ENCODE measurements around the gene GDF10. TPM values are rescaled to one million over a fixed set of nuclear protein-coding genes. Genes with fewer than 3 reads are reported as not detected.

GDF10 gene
- polyA plus RNA-seq, 1 donor from 2014 or later, result 0.66 TPM

- TF ChIP-seq MXI1 (conservative IDR thresholded peaks at IDR 0.05; ENCODE audit: poor library complexity, severe bottlenecking), result no peak
- TF ChIP-seq CTCF (IDR thresholded peaks at IDR 0.05; ENCODE audit: poor library complexity, severe bottlenecking), result no peak
- TF ChIP-seq REST (IDR thresholded peaks at IDR 0.05; ENCODE audit: borderline replicate concordance), result no peak
- no peak for TF ChIP-seq SMC3 (conservative IDR thresholded peaks at IDR 0.05; ENCODE audit: poor library complexity)
- no peak for TF ChIP-seq TAF1 (IDR thresholded peaks at IDR 0.05; ENCODE audit: low read depth)
- no peak for TF ChIP-seq POLR2AphosphoS5 (IDR thresholded peaks at IDR 0.05)
- no peak for TF ChIP-seq RAD21 (conservative IDR thresholded peaks at IDR 0.05)
- no peak for TF ChIP-seq EZH2 (IDR thresholded peaks at IDR 0.05; ENCODE audit: borderline replicate concordance, insufficient read depth, low read length, poor library complexity, severe bottlenecking)
- TF ChIP-seq EP300 (conservative IDR thresholded peaks at IDR 0.05; ENCODE audit: poor library complexity, severe bottlenecking), result no peak
Observed at GRCh38 chr10:47325303-47326291, 25.6 kb downstream of the GDF10 start.

DNA sequence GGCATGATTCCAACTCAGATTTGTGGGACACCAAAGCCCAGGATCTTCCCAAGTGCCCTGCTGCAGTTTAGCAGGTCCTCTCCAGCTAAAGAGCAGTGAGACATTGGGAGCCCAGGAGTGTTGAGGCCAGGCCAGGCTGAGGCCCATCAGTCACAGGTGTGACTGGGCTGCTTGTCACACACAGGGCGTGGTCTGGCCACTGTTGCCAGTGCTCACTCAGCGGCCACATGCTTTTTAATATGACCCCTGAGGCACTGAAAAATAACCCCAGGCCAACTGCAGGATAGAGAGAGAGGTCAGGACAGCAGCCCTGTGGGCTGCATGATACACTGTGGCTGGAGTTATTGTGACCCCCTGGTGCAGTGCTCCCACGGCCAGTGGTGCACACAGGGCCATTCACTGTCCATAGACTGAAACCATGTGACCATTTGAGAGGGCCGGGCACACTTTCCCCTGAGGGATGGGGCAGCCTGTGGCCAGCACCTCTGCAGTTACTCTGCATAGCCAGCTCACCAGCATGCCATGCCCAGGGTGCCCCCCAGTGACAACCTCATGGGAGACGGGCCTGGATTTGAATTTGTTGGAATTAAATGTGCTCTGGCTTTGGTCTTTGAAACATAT, 26.4 kb downstream of the GDF10 start:
- H4K20me1 ChIP-seq (ENCODE audit: insufficient read depth), result no peaks in the 10 kb centered on the region
- no peak overlapping the region for H3K9ac ChIP-seq (ENCODE audit: low read length)
- no peak for TF ChIP-seq POLR2AphosphoS5 (IDR thresholded peaks at IDR 0.05)
- no peak for TF ChIP-seq RAD21 (conservative IDR thresholded peaks at IDR 0.05)
- no peak for TF ChIP-seq SMC3 (conservative IDR thresholded peaks at IDR 0.05; ENCODE audit: poor library complexity)
- no peak for TF ChIP-seq REST (IDR thresholded peaks at IDR 0.05; ENCODE audit: borderline replicate concordance)
- TF ChIP-seq EP300 (conservative IDR thresholded peaks at IDR 0.05; ENCODE audit: poor library complexity, severe bottlenecking), result no peak
- no peak for TF ChIP-seq CTCF (IDR thresholded peaks at IDR 0.05; ENCODE audit: poor library complexity, severe bottlenecking)
- TF ChIP-seq MXI1 (conservative IDR thresholded peaks at IDR 0.05; ENCODE audit: poor library complexity, severe bottlenecking), result no peak
- no peak for TF ChIP-seq EZH2 (IDR thresholded peaks at IDR 0.05; ENCODE audit: borderline replicate concordance, insufficient read depth, low read length, poor library complexity, severe bottlenecking)
- no peak for TF ChIP-seq TAF1 (IDR thresholded peaks at IDR 0.05; ENCODE audit: low read depth)
- no peak overlapping the region for H2AFZ ChIP-seq (ENCODE audit: low read depth, low read length)
- no peaks in the 10 kb centered on the region for H3K9me2 ChIP-seq (ENCODE audit: insufficient read depth, low read length)
- H3K79me2 ChIP-seq (replicated peaks; ENCODE audit: insufficient read depth, low read length), result no peaks in the 10 kb centered on the region
- no peaks in the 10 kb centered on the region for H3F3A ChIP-seq (ENCODE audit: insufficient read depth, low read length, poor library complexity, severe bottlenecking)
- H3K4me2 ChIP-seq (ENCODE audit: low read length), result no peak overlapping the region
- H3K4me3 ChIP-seq (ENCODE audit: low read length), result no peak overlapping the region
- H3K27ac ChIP-seq (ENCODE audit: low read length), result no peak overlapping the region
- H3K27me3 ChIP-seq (ENCODE audit: insufficient read depth, low read depth, low read length), result no peaks in the 10 kb centered on the region
- no peaks in the 10 kb centered on the region for H3K36me3 ChIP-seq (ENCODE audit: insufficient read depth, low read length)
- no peaks in the 10 kb centered on the region for H3K9me3 ChIP-seq (ENCODE audit: low read length)

More at GRCh38 chr10:47325303-47326291, 25.6 kb downstream of the GDF10 start:
- no peaks in the 10 kb centered on the region for H4K20me1 ChIP-seq (ENCODE audit: insufficient read depth)
- H3K9me2 ChIP-seq (ENCODE audit: insufficient read depth, low read length), result no peaks in the 10 kb centered on the region
- H2AFZ ChIP-seq (ENCODE audit: low read depth, low read length), result no peak overlapping the region
- no peak overlapping the region for H3K27ac ChIP-seq (ENCODE audit: low read length)
- no peaks in the 10 kb centered on the region for H3K9me3 ChIP-seq (ENCODE audit: low read length)
- H3K27me3 ChIP-seq (ENCODE audit: insufficient read depth, low read depth, low read length), result no peaks in the 10 kb centered on the region
- no peak overlapping the region for H3K4me3 ChIP-seq (ENCODE audit: low read length)
- H3K4me2 ChIP-seq (ENCODE audit: low read length), result no peak overlapping the region
- H3K79me2 ChIP-seq (replicated peaks; ENCODE audit: insufficient read depth, low read length), result no peaks in the 10 kb centered on the region
- H3K9ac ChIP-seq (ENCODE audit: low read length), result no peak overlapping the region
- H3K36me3 ChIP-seq (ENCODE audit: insufficient read depth, low read length), result no peaks in the 10 kb centered on the region
- H3F3A ChIP-seq (ENCODE audit: insufficient read depth, low read length, poor library complexity, severe bottlenecking), result no peaks in the 10 kb centered on the region

Data from neural cell (in vitro differentiated cells).